WERI-Rb-1 (cell line): ENCODE data around the gene HOXD12.
A peak's percentile ranks its signal among the peaks of the same experiment; 100 is the strongest.

Experiments
- DNase-seq: peaks from one replicate; pipeline ENCODE4 v3.0.0-alpha.2; 2020
- H3K27ac ChIP-seq: fragments of 250-450 bp; sonication (Bioruptor Pico); 2 replicates; pipeline ENCODE4 v1.5.1; 2020; ENCODE audit warnings: mild to moderate bottlenecking, moderate library complexity
- H3K27me3 ChIP-seq: fragments of 250-450 bp; sonication (Bioruptor Pico); 2 replicates; pipeline ENCODE4 v1.5.1; 2021; ENCODE audit warnings: mild to moderate bottlenecking, low read depth, moderate library complexity; ENCODE audit not compliant: insufficient read depth, severe bottlenecking
- H3K36me3 ChIP-seq: fragments of 250-450 bp; sonication (Bioruptor Pico); 2 replicates; pipeline ENCODE4 v1.5.1; 2020; ENCODE audit warnings: mild to moderate bottlenecking, moderate library complexity
- H3K4me3 ChIP-seq: 2 replicates; pipeline ENCODE4 v1.5.1; 2011; ENCODE audit warnings: low read depth, mild to moderate bottlenecking, control low read depth, low read length
- H3K9me3 ChIP-seq: fragments of 250-450 bp; sonication (Bioruptor Pico); 2 replicates; pipeline ENCODE4 v1.5.1; 2021; ENCODE audit warnings: mild to moderate bottlenecking, moderate library complexity; ENCODE audit not compliant: severe bottlenecking
- TF ChIP-seq, protein P1 (sequence below): IDR thresholded peaks from 2 replicates; pipeline ENCODE4 v1.5.1; 2011; ENCODE audit warnings: low read depth, mild to moderate bottlenecking, control low read depth, inconsistent platforms, low read length

HOXD12 gene

DNA sequence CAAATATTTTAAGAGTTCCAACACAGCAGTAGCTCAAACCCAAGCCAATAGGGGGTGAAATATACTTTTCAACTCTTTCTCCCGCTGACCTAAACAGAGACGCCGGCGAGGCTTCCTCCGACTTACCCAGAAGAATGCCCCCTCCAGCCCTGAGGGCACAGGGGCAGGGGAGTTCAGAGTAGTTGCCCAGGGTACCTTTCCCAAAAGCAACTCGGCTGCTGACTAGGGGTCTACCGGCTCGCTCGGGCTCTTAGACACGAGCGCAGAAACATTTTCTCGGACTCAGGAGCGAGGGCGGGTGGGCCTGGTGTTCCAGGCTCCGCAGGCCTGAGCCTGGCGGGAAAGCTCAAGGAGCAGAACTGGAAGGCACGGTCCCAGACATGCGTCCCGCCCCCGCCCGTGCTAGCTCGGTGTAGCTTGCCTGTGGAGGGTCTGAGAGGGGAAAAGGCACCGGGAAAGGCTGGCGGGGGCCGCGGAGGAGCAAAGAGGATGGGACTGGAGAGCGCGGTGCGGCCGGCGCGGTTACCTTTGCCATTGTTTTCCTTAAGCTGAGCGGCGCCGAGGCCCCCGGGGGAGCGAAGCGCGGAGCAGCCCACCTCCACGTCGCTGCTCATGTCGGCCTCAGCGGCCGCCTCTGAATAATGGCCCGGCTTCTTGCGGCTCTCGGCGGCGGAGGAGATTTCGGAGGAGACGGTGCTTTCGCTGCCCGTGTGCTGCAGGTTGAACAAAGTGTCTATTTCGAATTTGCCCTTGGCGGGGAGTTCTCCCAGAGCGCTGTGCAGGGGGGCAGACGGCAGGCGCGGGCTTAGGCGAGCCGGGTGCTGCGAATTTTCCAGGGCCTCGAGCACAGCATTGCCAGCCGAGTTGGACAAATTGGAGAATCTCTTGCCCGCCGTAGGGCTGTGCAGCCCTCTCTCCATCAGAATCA is 16.5 kb upstream of the HOXD12 start:
- H3K4me3 ChIP-seq, result peak overlapping the region; percentile 12
- H3K27ac ChIP-seq, result no peak overlapping the region
- peaks cover 29% of the 10 kb centered on the region for H3K9me3 ChIP-seq
- DNase-seq, result no peak
- H3K27me3 ChIP-seq, result peaks cover 94% of the 10 kb centered on the region
- TF ChIP-seq, protein P1, sequence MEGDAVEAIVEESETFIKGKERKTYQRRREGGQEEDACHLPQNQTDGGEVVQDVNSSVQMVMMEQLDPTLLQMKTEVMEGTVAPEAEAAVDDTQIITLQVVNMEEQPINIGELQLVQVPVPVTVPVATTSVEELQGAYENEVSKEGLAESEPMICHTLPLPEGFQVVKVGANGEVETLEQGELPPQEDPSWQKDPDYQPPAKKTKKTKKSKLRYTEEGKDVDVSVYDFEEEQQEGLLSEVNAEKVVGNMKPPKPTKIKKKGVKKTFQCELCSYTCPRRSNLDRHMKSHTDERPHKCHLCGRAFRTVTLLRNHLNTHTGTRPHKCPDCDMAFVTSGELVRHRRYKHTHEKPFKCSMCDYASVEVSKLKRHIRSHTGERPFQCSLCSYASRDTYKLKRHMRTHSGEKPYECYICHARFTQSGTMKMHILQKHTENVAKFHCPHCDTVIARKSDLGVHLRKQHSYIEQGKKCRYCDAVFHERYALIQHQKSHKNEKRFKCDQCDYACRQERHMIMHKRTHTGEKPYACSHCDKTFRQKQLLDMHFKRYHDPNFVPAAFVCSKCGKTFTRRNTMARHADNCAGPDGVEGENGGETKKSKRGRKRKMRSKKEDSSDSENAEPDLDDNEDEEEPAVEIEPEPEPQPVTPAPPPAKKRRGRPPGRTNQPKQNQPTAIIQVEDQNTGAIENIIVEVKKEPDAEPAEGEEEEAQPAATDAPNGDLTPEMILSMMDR, result no peak
- H3K36me3 ChIP-seq, result no peaks in the 10 kb centered on the region

DNA sequence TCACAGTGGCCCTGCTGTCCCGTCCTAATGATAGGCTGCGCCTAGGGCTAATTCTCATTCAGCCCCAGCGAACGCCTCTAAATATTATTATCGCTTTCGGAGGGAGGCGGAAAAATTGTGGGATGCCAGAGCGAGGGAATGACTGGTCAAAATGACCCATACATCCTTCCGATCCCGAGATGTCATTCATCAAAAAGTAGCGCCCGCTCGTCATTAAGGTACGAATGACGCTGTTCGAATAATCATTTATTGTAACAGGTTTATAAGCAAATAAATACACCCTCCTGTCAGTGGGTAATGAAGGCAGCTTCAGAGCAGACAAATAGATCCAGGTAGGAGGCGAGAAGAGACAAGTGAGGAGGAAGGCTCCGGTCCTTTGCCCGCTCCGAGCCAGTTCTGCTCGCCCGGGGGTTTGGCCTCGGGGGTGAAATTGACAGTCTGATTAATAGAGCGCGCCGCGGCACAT is 15.8 kb upstream of the HOXD12 start, which contains the start of gene EVX2:
TSS of gene EVX2 (minus strand) at position 167 of the 466 bp plus-strand sequence. CDS start 186 bp downstream, outside the sequence.
- Histone ChIP-seq H3K9me3 (peaks cover 29% of the 10 kb centered on the region), H3K4me3 (peak within 1 kb of the TSS; percentile 12), H3K27ac (no peak within 1 kb of the TSS), H3K27me3 (peaks cover 96% of the 10 kb centered on the region), H3K36me3 (no peaks in the 10 kb centered on the region)
- DNase-seq, result no peak
- TF ChIP-seq, protein P1, result no peak

DNA sequence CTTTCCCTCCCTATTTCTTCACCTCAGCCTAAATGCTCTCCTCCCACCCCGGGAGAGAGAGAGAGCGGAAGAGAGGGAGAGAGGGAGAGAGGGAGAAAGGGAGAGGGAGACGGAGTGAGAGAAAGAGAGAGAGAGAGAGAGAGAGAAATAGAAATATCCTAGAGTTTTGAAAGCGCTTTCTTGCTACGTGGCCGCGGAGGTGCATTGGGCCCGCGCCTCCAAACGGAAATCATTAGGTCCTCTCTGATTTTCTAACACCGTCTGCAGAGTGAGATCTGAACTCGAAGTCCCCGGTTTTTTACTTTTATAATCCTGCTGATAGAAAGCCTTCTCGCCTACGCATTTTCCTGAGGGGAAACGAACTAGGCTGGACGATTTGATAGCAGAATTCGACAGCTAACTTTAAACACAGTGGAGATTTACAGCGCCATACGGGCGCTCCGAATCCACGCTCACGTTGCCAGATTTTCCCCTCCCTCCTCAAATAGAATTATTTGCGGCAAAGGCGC is 14.9 kb upstream of the HOXD12 start:
- peaks cover 96% of the 10 kb centered on the region for H3K27me3 ChIP-seq
- peaks cover 29% of the 10 kb centered on the region for H3K9me3 ChIP-seq
- no peaks in the 10 kb centered on the region for H3K36me3 ChIP-seq
- DNase-seq, result no peak
- H3K4me3 ChIP-seq, result no peak overlapping the region
- H3K27ac ChIP-seq, result no peak overlapping the region
- TF ChIP-seq, protein P1, result no peak

DNA sequence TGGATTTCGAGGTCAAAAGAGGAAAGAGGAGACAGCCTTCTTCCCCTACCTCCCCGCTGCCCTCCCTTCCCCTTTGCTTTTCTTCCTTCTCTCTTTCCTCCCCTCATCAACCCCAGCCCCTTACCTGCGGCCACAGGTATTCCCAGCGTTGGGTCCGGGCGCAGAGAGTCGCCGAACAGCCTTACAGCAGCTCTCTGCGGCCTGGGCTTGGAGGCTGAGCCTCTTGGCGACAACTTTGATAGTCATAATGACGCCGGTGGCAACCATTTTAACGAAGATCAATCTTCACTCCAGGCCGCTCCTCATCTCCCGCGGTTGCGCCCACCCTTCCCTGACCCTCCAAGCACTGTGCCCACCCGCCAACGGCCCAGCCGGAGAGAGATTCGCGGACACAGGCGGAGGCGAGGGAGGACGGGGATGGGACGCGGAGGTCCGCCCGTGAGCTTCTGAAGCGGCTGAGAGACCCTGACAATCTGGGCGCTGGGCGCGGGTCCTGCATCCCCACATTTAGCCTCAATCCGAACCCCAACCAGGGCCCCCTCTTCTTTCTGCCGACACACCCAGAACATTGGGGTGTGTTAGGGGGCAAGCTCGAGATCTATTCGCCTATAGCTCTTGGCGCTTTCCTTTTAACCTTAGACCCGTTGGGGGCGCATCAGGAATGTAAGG is 14.3 kb upstream of the HOXD12 start:
- no peak for DNase-seq
- peaks cover 29% of the 10 kb centered on the region for H3K9me3 ChIP-seq
- H3K36me3 ChIP-seq, result no peaks in the 10 kb centered on the region
- H3K27me3 ChIP-seq, result peaks cover 99% of the 10 kb centered on the region
- no peak overlapping the region for H3K4me3 ChIP-seq
- no peak overlapping the region for H3K27ac ChIP-seq
- TF ChIP-seq, protein P1, result no peak

DNA sequence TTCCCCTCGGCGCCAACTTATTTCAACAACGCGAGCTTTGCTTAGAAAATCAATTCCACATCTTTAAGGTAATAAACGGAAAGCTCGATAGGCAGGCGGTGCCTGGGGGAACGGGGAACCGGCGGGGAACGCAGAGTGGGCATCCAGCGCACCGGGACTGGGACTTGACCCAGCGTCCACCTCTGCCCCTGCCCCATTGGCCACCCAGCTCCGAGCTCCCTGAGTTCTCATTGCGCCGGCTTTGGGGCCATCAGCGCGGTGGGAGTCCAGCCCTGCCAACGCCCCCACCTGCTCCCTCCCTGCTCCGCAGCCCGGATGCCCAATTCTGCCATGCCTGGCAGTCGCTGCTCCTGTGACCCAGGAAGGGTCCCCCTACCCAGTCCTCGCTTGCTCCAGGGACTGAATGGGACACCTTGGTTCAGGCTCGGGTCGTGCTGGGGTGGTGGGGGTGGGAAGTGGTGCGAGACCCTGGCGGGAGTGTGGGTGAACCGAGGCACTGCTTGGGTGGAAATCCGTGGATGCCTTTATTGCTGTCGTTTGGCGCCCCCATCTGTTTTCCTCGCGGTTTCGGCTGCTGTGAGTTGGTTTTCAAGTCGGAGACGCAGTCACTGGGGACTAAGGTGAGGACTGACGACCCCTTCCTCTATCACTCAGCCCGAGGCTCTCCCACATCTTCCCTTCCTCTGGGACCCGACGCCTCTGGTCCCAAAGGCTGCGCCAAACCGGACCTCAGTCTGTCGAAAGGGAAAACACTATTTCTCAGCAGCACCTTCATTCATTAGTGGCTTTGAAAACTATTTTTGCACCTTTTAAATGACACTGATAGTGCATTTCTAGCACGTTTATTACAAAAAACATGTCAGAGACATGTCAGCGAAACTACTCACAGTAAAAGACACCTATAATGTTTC is 13.5 kb upstream of the HOXD12 start:
- Histone ChIP-seq H3K4me3 (no peak overlapping the region), H3K27me3 (peaks cover 100% of the 10 kb centered on the region), H3K9me3 (peaks cover 22% of the 10 kb centered on the region), H3K27ac (no peak overlapping the region), H3K36me3 (no peaks in the 10 kb centered on the region)
- peak; percentile 67 for DNase-seq
- TF ChIP-seq, protein P1, result peak; percentile 79
